Stomach (tissue), 4 donors: ENCODE results near the gene NTM.

ENCODE experiments used
- EP300 ChIP-seq: sonication (generic); formaldehyde crosslinking; IDR thresholded peaks from one replicate; pipeline ENCODE4 v1.6.1; 2017; ENCODE audit warnings: antibody characterized with exemption
- POLR2A ChIP-seq, 4 donors: fragments of 450-650 bp; IDR thresholded peaks; one replicate each; pipeline ENCODE4 v1.6.1; 2016; ENCODE audit warnings: antibody characterized with exemption in 4 of 4, control low read depth in 2 of 4, mild to moderate bottlenecking in 1 of 4, moderate library complexity in 1 of 4
- POLR2AphosphoS5 ChIP-seq, 3 donors: sonication (generic); formaldehyde crosslinking; IDR thresholded peaks; one replicate each; pipeline ENCODE4 v1.6.1; 2016; ENCODE audit warnings: antibody characterized with exemption in 3 of 3
- TF ChIP-seq, protein P1 (sequence below), 7 experiments: fragments of 450-650 bp in 4 of 7; fragments of 200-600 bp in 3 of 7; sonication (generic) in 3 of 7; IDR thresholded peaks; one replicate each; pipeline ENCODE4 v1.5.1; 2016 to 2019; ENCODE audit warnings: antibody characterized with exemption in 7 of 7, control low read depth in 2 of 7, mild to moderate bottlenecking in 1 of 7

DNA sequence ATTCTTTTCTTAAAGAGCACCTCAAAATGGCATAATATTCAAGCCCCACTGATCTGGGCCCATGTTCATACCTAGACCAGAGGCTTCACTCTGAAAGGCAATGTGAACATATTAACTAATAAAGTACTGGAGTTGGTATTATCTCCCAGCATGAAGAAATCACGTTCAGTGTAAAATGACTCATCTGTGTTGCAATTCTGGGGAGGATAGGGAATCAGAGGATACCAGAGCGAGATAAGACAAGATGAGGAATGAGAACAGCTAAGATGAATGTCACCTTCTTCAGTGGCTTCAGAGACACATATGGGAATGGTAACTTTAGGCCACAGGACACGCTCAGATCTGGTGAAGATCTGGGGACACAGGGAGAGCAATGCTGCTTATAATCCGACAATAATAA, 121.1 kb downstream of the NTM start:
- TF ChIP-seq EP300 (no peak), POLR2A (IDR thresholded peaks at IDR 0.05) (no peak), POLR2AphosphoS5 (IDR thresholded peaks at IDR 0.05) (no peak)
- TF ChIP-seq, protein P1, sequence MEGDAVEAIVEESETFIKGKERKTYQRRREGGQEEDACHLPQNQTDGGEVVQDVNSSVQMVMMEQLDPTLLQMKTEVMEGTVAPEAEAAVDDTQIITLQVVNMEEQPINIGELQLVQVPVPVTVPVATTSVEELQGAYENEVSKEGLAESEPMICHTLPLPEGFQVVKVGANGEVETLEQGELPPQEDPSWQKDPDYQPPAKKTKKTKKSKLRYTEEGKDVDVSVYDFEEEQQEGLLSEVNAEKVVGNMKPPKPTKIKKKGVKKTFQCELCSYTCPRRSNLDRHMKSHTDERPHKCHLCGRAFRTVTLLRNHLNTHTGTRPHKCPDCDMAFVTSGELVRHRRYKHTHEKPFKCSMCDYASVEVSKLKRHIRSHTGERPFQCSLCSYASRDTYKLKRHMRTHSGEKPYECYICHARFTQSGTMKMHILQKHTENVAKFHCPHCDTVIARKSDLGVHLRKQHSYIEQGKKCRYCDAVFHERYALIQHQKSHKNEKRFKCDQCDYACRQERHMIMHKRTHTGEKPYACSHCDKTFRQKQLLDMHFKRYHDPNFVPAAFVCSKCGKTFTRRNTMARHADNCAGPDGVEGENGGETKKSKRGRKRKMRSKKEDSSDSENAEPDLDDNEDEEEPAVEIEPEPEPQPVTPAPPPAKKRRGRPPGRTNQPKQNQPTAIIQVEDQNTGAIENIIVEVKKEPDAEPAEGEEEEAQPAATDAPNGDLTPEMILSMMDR (IDR thresholded peaks at IDR 0.05): no peak
